ENCODE measurements around the gene FBXL13.

- no peak for TF ChIP-seq CTCF (IDR thresholded peaks at IDR 0.05)
- no peak for TF ChIP-seq REST (IDR thresholded peaks at IDR 0.05; ENCODE audit: insufficient read depth in 1 of 2, low read depth in 2 of 2, low read length in 1 of 2)
- no peak for TF ChIP-seq SIN3A (IDR thresholded peaks at IDR 0.05; ENCODE audit: borderline replicate concordance, insufficient read depth, low read depth, low read length)
- no peak for TF ChIP-seq POLR2AphosphoS5 (IDR thresholded peaks at IDR 0.05; ENCODE audit: low read depth, low read length)
- TF ChIP-seq TCF7L2 (IDR thresholded peaks at IDR 0.05; ENCODE audit: low read depth, low read length) = no peak
These were observed 23.1 kb downstream of the FBXL13 start for GRCh38 chr7:103051519-103051918.
